Measurements from ENCODE around the gene PTPRA.

- no peak for TF ChIP-seq CTCF (conservative IDR thresholded peaks at IDR 0.05; ENCODE audit: low read depth, low read length)
- no peak for TF ChIP-seq FOS (IDR thresholded peaks at IDR 0.05; ENCODE audit: low read depth, low read length)
- no peak for TF ChIP-seq POLR2A (IDR thresholded peaks at IDR 0.05; ENCODE audit: low read depth, low read length)
- no peak for TF ChIP-seq RFX5 (IDR thresholded peaks at IDR 0.05; ENCODE audit: low read depth, low read length)
- no peak for TF ChIP-seq SMC3 (IDR thresholded peaks at IDR 0.05; ENCODE audit: low read depth, low read length)
Observed at GRCh38 chr20:3031524-3032147, 158.4 kb downstream of the PTPRA start.

Measured in IMR-90 (cell line).